GM23248 (cell line): Measurements from ENCODE around the gene PNMA8C.

Experiments used
- EZH2 ChIP-seq: fragments of 200-600 bp; sonication (generic); IDR thresholded peaks from 2 replicates; pipeline ENCODE4 v1.6.1; 2018; ENCODE audit warnings: antibody characterized with exemption, mild to moderate bottlenecking; ENCODE audit not compliant: insufficient read depth, poor library complexity, severe bottlenecking
- EZH2phosphoT487 ChIP-seq: fragments of 200-600 bp; sonication (generic); IDR thresholded peaks from 2 replicates; pipeline ENCODE4 v1.6.1; 2018; ENCODE audit warnings: antibody characterized with exemption, moderate library complexity, mild to moderate bottlenecking, low read depth; ENCODE audit not compliant: insufficient read depth

GRCh38 chr19:46410205-46411087, 18.3 kb downstream of the PNMA8C start:
- no peak for TF ChIP-seq EZH2phosphoT487
- no peak for TF ChIP-seq EZH2
